ENCODE results near the gene KBTBD2. TPM values are rescaled to one million over a fixed set of nuclear protein-coding genes. Genes with fewer than 3 reads are reported as not detected.
A peak's percentile ranks its signal among the peaks of the same experiment; 100 is the strongest.
"Not testable (repeated sequence)": the region's sequence is repeated elsewhere in the genome, so short reads cannot be mapped to it uniquely, and the experiment has no call there.

Gene KBTBD2
- total RNA-seq, 2 experiments from 2014 or later: 34.5 to 35.9 TPM

DNA sequence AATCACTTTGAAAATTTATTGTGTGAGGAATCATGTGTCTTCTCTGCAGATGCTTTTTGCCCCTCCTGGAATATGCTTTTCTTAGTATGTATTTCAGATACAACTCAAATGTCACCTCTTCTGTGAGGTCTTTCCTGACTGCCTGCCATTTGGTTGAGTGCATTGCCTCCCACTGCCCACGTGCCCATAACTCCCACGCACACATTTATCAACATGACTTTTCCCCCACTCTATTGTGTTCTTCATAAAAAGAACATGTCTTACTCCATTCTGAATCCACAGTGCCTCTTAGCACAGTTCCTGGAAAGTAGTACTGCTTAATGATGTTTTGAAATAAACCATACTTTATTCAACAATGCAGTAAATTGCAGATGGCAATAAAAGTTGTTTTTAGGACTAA, 42.9 kb downstream of the KBTBD2 start:
- H3K9me2 ChIP-seq (ENCODE audit: insufficient read depth, low read length); H2AFZ ChIP-seq (ENCODE audit: low read length); BruUV-seq (replicated peaks); H3K4me3 ChIP-seq (ENCODE audit: low read depth, low read length, poor library complexity, severe bottlenecking); H3K36me3 ChIP-seq (ENCODE audit: insufficient read depth, low read length); H4K20me1 ChIP-seq (ENCODE audit: insufficient read depth, low read length); POLR2A ChIA-PET; CTCF ChIA-PET (ENCODE audit: unreplicated experiment); H3K9me3 ChIP-seq (ENCODE audit: low read length); H3K4me1 ChIP-seq (ENCODE audit: insufficient read depth, low read length, poor library complexity, severe bottlenecking); H3K4me2 ChIP-seq (ENCODE audit: low read length); H3K79me2 ChIP-seq (ENCODE audit: insufficient read depth, low read depth, low read length); DNase-seq (ENCODE audit: low spot score); H3K27ac ChIP-seq (ENCODE audit: low read depth, low read length, poor library complexity, severe bottlenecking): not testable (repeated sequence)
- intact Hi-C loops (cut with micrococcal nuclease; ENCODE audit: unreplicated experiment): loop anchor here (5.0 kb wide), 1 partner anchor 81 kb away; no protein-coding TSS in a partner anchor

DNA sequence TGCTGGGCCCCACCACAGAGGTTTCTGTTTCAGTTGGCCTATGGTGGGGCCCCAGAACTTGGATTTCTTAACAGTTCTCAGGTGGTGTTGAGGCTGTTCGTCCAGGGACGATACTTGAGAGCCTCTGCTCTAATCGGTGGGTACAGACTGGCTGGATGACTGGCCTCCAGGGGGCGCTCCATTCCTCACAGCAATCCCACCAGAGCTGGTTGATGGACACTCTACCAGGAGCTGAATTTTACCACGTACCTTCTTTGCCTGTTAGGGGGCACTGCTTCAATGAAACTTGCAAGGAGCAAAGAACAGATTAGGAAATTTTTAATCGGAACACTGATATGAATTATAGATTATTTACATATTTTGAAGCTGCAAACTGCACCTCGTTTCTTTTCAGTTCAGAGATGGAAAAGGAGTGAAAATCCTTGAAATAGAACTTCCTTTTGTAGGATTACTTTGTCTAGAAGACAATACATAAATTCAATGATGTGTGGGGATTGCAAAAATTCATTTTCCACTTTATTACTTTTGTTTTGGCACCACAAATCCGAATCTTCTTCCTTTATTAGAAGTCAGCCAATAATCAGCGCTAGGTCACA, 44.8 kb downstream of the KBTBD2 start:
- no peaks in the 10 kb centered on the region for H3K79me2 ChIP-seq (ENCODE audit: insufficient read depth, low read depth, low read length)
- BruUV-seq (replicated peaks): no TSS peak
- no peaks in the 10 kb centered on the region for H3K9me2 ChIP-seq (ENCODE audit: insufficient read depth, low read length)
- peak overlapping the region; percentile 42 for H3K4me2 ChIP-seq (ENCODE audit: low read length)
- TF ChIP-seq EZH2phosphoT487 (IDR thresholded peaks at IDR 0.05; ENCODE audit: borderline replicate concordance, low read depth, low read length): no peak
- TF ChIP-seq, protein P1, sequence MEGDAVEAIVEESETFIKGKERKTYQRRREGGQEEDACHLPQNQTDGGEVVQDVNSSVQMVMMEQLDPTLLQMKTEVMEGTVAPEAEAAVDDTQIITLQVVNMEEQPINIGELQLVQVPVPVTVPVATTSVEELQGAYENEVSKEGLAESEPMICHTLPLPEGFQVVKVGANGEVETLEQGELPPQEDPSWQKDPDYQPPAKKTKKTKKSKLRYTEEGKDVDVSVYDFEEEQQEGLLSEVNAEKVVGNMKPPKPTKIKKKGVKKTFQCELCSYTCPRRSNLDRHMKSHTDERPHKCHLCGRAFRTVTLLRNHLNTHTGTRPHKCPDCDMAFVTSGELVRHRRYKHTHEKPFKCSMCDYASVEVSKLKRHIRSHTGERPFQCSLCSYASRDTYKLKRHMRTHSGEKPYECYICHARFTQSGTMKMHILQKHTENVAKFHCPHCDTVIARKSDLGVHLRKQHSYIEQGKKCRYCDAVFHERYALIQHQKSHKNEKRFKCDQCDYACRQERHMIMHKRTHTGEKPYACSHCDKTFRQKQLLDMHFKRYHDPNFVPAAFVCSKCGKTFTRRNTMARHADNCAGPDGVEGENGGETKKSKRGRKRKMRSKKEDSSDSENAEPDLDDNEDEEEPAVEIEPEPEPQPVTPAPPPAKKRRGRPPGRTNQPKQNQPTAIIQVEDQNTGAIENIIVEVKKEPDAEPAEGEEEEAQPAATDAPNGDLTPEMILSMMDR (conservative IDR thresholded peaks at IDR 0.05; ENCODE audit: low read length): peak; percentile 97
- no peaks in the 10 kb centered on the region for H3K9me3 ChIP-seq (ENCODE audit: low read length)
- CTCF ChIA-PET (ENCODE audit: unreplicated experiment): interaction anchor here (0.6 to 2.6 kb wide), 5 partner anchors 46 to 261 kb away, joined by 3 to 15 read pairs (median 5); no protein-coding TSS in a partner anchor
- no peaks in the 10 kb centered on the region for H4K20me1 ChIP-seq (ENCODE audit: insufficient read depth, low read length)
- H3K4me1 ChIP-seq (ENCODE audit: insufficient read depth, low read length, poor library complexity, severe bottlenecking): peaks cover 4% of the 10 kb centered on the region
- H2AFZ ChIP-seq (ENCODE audit: low read length): peak overlapping the region; percentile 88
- no peak overlapping the region for H3K27ac ChIP-seq (ENCODE audit: low read depth, low read length, poor library complexity, severe bottlenecking)
- POLR2A ChIA-PET: interaction anchor here (0.6 to 1.4 kb wide), 3 partner anchors 47 to 262 kb away, joined by 3 to 9 read pairs (median 3); partner anchors contain the start of gene RP9
- intact Hi-C loops (cut with micrococcal nuclease; ENCODE audit: unreplicated experiment): loop anchor here (1.0 to 5.0 kb wide), 4 partner anchors 79 to 261 kb away; no protein-coding TSS in a partner anchor
- no peaks in the 10 kb centered on the region for H3K36me3 ChIP-seq (ENCODE audit: insufficient read depth, low read length)
- H3K4me3 ChIP-seq (ENCODE audit: low read depth, low read length, poor library complexity, severe bottlenecking): no peak overlapping the region
- peak; percentile 90 for DNase-seq (ENCODE audit: low spot score)

GRCh38 chr7:32844748-32845147, 46.8 kb downstream of the KBTBD2 start:
- BruUV-seq (replicated peaks); H2AFZ ChIP-seq (ENCODE audit: low read length); H3K4me3 ChIP-seq (ENCODE audit: low read depth, low read length, poor library complexity, severe bottlenecking); H3K4me2 ChIP-seq (ENCODE audit: low read length); H3K4me1 ChIP-seq (ENCODE audit: insufficient read depth, low read length, poor library complexity, severe bottlenecking); H3K9me3 ChIP-seq (ENCODE audit: low read length); H3K79me2 ChIP-seq (ENCODE audit: insufficient read depth, low read depth, low read length); CTCF ChIA-PET (ENCODE audit: unreplicated experiment); H3K27ac ChIP-seq (ENCODE audit: low read depth, low read length, poor library complexity, severe bottlenecking); DNase-seq (ENCODE audit: low spot score); H3K9me2 ChIP-seq (ENCODE audit: insufficient read depth, low read length); H4K20me1 ChIP-seq (ENCODE audit: insufficient read depth, low read length); H3K36me3 ChIP-seq (ENCODE audit: insufficient read depth, low read length): not testable (repeated sequence)
- intact Hi-C loops (cut with micrococcal nuclease; ENCODE audit: unreplicated experiment): loop anchor here (5.0 kb wide), 1 partner anchor 77 kb away; no protein-coding TSS in a partner anchor
- POLR2A ChIA-PET: interaction anchor here (1.3 kb wide), 1 partner anchor 13 kb away, joined by 4 read pairs; no protein-coding TSS in a partner anchor

GRCh38 chr7:32843763-32844162, 47.8 kb downstream of the KBTBD2 start:
- BruUV-seq (replicated peaks); H3K36me3 ChIP-seq (ENCODE audit: insufficient read depth, low read length); H3K4me1 ChIP-seq (ENCODE audit: insufficient read depth, low read length, poor library complexity, severe bottlenecking); H3K9me2 ChIP-seq (ENCODE audit: insufficient read depth, low read length); intact Hi-C loops (cut with micrococcal nuclease; ENCODE audit: unreplicated experiment); H3K4me3 ChIP-seq (ENCODE audit: low read depth, low read length, poor library complexity, severe bottlenecking); CTCF ChIA-PET (ENCODE audit: unreplicated experiment); POLR2A ChIA-PET; H3K9me3 ChIP-seq (ENCODE audit: low read length); H3K4me2 ChIP-seq (ENCODE audit: low read length); DNase-seq (ENCODE audit: low spot score); H3K79me2 ChIP-seq (ENCODE audit: insufficient read depth, low read depth, low read length); H2AFZ ChIP-seq (ENCODE audit: low read length); H4K20me1 ChIP-seq (ENCODE audit: insufficient read depth, low read length); H3K27ac ChIP-seq (ENCODE audit: low read depth, low read length, poor library complexity, severe bottlenecking): not testable (repeated sequence)

GRCh38 chr7:32839846-32840245, 51.7 kb downstream of the KBTBD2 start:
- H3K4me3 ChIP-seq (ENCODE audit: low read depth, low read length, poor library complexity, severe bottlenecking); H3K27ac ChIP-seq (ENCODE audit: low read depth, low read length, poor library complexity, severe bottlenecking); H3K9me2 ChIP-seq (ENCODE audit: insufficient read depth, low read length); H3K9me3 ChIP-seq (ENCODE audit: low read length); H3K4me1 ChIP-seq (ENCODE audit: insufficient read depth, low read length, poor library complexity, severe bottlenecking); BruUV-seq (replicated peaks); H3K4me2 ChIP-seq (ENCODE audit: low read length); H3K36me3 ChIP-seq (ENCODE audit: insufficient read depth, low read length); H2AFZ ChIP-seq (ENCODE audit: low read length); CTCF ChIA-PET (ENCODE audit: unreplicated experiment); intact Hi-C loops (cut with micrococcal nuclease; ENCODE audit: unreplicated experiment); POLR2A ChIA-PET; H3K79me2 ChIP-seq (ENCODE audit: insufficient read depth, low read depth, low read length); DNase-seq (ENCODE audit: low spot score); H4K20me1 ChIP-seq (ENCODE audit: insufficient read depth, low read length): not testable (repeated sequence)
